Inferior parietal cortex (tissue), 1 donor: Measurements from ENCODE around the gene CALML6.

ENCODE experiments used
- DNase-seq: peaks from one replicate; pipeline ENCODE4 v3.0.0-alpha.2; 2016; ENCODE audit errors: extremely low spot score

CALML6 gene

GRCh38 chr1:1911350-1912041 lies 3.6 kb upstream of the CALML6 start:
- DNase-seq, result no peak

GRCh38 chr1:1914101-1914970 lies 724 bp upstream of the CALML6 start:
- DNase-seq, result no peak

- DNase-seq, result no peak
These were observed 1.1 kb downstream of the CALML6 start for GRCh38 chr1:1915911-1916840.

GRCh38 chr1:1916851-1917251 lies 1.8 kb downstream of the CALML6 start:
- no peak for DNase-seq

- no peak for DNase-seq
These were observed 2.4 kb downstream of the CALML6 start for GRCh38 chr1:1917304-1917976.

- no peak for DNase-seq
These were observed 3.2 kb downstream of the CALML6 start for GRCh38 chr1:1917995-1918900.

GRCh38 chr1:1918901-1919303 lies 3.8 kb downstream of the CALML6 start, which contains the start of gene TMEM52:
Gene TMEM52, minus strand, starts transcription at chr1:1919279. Its CDS starts 14 bp downstream, at chr1:1919265.
- DNase-seq, result no peak

- peak; percentile 90 for DNase-seq
These were observed 4.4 kb downstream of the CALML6 start for GRCh38 chr1:1919304-1920056.

GRCh38 chr1:1920057-1920607 lies 5.1 kb downstream of the CALML6 start:
- no peak for DNase-seq

GRCh38 chr1:1920608-1921458 lies 5.8 kb downstream of the CALML6 start:
- no peak for DNase-seq

- no peak for DNase-seq
These were observed 6.4 kb downstream of the CALML6 start for GRCh38 chr1:1921459-1921862.

- no peak for DNase-seq
These were observed 7.0 kb downstream of the CALML6 start for GRCh38 chr1:1921901-1922701.

GRCh38 chr1:1922702-1922955 lies 7.6 kb downstream of the CALML6 start:
- no peak for DNase-seq

GRCh38 chr1:1922956-1923833 lies 8.1 kb downstream of the CALML6 start:
- DNase-seq, result no peak

- no peak for DNase-seq
These were observed 9.3 kb downstream of the CALML6 start for GRCh38 chr1:1924386-1924785.

GRCh38 chr1:1924849-1925248 lies 9.8 kb downstream of the CALML6 start:
- DNase-seq, result no peak
